HUDEP-2 (cell line): ENCODE data around the gene P2RY12.

ENCODE experiments used
- DNase-seq, 76 experiments: peaks; one replicate each; lab custom pipeline; 2025; ENCODE audit not compliant: unreplicated experiment in 76 of 76; lab: John Stamatoyannopoulos, UW

P2RY12 gene

DNA sequence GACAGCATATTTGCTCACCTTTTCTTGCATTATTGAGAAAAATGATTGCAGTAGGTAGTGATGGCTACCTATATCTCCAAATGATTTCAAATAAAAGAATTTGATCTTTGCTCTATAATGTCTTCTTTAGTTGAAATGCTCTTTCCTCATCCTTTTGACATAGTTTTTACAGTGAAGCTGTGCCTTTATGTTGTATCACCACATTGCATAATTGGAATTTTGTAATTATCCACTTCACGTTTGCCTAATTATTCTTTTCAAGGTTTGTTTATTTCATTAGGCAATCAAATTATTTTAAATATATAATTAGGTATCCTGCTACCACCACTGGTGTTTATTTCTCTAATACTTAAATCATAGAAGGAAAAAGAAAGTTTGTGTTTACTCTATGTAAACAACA is 33.9 kb downstream of the P2RY12 start:
- no peak for DNase-seq

DNA sequence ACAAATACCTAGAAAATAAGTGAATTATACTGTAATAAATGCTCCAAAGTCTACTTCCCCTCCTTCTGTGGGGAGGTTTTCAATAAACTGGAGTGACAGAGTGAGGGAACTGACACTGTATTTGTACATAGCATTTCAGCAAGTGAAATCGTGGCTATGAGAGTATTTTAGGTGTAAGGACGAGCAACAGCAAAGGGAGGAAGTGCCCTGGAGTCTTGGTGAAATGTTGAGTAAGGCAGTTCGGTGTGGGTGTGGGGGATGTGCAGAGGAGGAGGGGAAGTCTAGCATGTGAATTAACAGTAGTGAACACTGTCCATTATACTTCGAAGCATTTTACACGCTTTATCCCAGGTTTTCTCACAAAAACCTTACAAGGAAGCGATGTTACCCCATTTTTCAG is 37.1 kb downstream of the P2RY12 start:
- no peak for DNase-seq

DNA sequence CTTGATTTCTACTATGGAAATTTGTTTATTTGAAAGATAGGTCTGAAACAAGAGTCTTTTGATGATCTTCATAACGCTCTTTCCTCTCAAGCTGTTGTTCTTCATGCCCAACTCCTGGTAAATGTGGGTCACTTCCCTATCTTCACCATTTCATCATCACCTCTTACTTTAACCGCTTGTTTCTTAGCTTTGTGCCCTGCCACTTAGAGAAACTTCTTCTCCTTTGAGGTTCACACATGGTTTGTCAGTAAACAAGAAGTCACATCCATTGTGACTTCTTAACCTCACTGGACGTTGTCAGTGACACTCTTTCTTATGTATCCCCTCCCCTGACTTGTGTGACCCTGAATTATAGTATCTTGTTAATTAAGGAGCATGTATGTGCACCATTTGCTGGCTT is 38.3 kb downstream of the P2RY12 start:
- no peak for DNase-seq

DNA sequence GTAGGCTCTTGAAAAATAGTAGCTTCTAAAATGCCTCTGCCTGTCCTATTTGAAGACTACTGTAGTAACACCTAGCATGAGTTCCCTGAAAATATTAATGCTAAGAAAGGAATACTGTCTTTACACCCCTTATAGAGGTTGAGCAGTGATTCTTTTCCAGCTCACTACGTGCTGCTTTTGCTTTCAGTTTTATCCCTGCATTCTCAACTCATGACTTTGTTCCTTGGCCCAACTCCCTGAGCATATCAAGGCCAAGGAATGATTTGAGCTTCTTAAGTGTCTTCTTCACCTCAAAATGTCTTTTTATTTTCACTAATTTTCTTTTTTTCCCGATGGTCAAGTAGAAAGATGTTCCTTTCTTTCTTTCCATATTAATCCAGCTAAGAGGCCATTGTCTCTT is 38.7 kb downstream of the P2RY12 start:
- DNase-seq: no peak

DNA sequence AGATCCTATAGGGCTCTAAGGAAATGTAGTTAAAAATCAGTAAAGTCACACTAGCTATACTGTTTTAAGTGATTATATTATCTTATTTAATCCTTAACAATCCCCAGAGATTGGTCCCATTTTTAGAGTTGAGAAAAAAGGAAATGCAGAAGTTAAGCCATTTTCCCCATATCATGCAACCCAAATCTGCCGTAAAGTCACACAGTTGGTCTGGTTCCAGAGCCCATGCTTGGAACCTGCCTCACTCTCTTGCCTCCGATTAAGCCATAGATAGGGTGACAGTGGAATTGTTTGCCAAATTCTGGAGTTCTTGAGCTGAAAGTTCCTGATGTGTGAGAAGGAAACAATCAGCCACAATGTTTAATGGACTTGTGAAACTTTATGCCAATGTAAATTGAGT is 52.9 kb downstream of the P2RY12 start:
- no peak for DNase-seq

DNA sequence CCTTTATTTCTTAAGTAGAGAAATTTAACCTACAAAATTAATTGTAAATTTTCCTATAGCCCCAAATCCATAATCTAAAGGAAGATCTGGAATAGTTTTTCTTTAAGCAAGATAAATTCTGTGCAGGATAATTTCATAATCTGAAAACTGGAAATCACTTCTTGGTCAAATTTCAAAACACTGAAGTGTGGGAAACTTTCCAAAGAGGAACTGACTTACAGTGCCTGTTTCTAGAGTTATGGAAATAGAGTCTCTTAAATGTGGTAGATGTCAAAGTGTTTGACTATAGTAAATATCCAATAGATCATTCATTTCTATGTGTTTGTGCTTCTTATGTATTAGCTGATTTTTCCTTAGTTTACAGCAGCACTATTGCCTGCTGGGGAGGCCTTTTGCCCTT is 53.7 kb downstream of the P2RY12 start:
- no peak for DNase-seq

DNA sequence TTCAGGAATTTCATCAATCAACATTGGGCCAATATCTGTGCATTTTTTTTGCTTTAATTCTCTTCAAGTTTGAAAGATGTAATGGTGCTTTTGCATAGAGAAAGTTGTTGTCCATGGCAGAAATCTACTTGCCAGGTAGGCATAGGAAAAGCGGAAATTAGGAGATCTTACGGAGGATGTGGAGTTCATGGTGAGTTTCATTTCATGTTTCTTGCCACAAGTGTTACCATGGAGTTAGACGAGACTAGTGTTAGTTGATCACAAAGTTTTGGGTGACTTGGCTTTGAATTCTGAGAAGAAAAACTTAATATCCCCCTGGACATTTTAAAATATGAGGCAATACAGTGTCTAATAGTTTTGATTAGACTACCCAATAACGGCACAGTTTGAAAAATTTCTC is 54.2 kb downstream of the P2RY12 start:
- no peak for DNase-seq

DNA sequence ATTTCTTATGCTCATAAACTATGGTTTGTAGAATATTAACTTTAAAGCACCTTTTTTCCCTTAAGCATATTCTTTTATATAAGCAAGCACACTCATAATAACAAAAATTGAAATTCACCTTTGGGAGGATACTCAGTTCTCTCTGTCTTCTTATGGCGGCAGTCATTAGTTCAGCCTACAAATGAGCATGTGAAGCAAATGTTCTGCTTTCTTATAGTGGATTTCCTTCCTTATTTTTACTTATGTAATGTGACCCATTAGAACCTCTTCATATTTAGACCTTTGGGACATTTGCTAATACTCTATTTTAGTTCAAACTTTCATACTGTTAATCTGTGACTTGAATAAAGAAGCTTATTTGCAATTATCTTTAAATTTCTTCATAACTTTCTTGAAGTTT is 55.2 kb downstream of the P2RY12 start, which contains the start of gene P2RY13:
P2RY13 (minus strand) TSS at position 187 of the 400 bp plus-strand sequence; CDS start at position 166, 21 bp downstream.
- no peak for DNase-seq

DNA sequence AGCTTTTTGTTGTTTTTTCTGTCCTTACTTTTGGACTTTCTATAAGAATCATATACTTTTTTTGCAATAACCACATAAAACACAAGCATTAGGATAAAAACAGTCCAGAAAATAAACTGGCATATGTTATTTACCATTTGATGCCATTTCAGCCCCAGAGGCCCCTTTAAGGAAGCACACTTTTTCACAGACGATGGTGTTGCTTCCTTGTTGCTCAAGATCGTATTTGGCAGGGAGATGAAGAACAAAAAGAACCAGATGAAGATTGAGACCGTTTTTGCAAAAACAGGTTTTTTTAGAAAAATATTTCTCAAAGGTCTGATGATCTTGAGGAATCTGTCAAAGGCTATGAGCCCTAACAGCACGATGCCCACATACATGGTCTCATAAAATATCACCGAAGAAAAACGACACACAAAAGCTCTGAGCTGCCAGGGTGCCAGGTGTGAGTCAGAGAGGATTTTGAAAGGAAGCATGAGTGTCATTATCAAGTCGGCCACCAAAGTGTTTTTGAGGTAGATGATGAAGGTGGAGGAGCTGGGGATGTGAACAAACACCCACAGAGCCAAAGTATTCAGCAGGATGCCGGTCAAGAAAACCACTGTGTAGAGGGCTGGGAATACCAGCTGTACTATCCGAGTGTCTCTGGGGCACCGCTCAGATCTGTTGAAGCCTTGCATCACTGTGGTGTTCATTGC is 56.1 kb downstream of the P2RY12 start:
- DNase-seq: no peak

DNA sequence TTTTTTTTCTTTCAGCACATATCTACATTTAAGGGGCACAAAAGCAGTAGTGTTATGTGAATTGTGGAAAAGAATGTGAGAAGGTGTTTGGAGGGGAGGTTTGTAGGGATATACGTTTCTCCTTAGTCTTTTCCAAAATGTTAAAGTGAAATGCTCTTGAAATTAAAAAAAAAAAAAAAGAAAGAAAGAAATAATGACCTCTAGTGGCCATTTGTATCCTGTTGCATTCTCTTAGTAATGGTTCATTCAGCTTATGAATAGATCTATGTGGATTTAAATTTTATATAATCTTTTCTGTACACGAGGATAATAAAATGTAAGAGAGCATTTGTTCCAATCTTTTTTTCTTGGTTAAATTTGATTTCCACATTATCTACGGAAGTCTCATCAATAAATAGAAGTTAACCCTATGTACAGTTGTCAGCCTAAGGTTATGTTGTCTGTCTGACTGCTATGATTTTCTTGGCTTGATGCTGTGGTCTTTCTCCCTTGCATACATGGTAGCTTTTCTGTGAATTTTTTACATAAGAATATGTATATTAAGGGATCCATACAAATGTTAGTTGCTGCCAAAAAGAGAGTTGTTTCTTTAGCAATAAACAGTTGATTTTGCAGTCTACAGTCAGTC is 56.9 kb downstream of the P2RY12 start:
- DNase-seq: peak in 1 of 76 experiments; percentile 1

DNA sequence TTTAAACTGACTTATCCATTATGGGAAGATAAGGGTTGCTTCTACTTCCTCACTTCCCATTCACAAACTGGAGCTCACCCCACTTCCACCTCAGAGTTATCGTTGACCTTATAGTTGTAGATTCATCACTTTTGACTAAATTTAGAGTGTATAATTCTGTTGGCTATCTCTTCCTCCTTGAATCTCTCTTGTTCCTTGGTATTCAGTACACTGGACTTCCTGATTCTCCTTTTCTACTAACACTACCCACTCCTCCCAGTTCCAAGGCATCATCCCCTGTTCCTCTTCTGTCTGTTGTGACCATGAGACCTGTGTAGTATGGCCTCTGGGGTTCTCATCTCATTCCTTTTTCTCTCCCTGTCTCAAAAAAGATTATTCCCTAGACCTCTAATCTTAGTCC is 62.0 kb downstream of the P2RY12 start:
- no peak for DNase-seq

DNA sequence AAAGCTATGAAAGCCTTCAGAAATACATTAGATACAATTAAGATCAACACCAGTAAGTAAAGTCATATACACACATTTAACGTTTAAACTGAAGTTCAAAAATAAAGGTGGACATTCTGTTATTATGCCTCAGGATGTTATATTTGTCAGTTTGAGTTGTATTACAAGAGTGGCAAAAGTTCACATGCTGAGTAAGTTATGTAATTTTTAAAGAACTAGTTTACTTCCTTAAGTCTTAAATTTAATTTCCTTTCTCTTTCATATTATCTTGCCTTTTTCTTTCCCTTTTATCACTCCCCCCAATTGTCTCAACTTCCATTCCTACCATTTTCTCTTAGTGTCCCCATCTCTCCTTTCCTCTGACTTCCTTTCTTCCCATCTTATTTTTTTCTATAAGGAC is 63.0 kb downstream of the P2RY12 start:
- no peak for DNase-seq

DNA sequence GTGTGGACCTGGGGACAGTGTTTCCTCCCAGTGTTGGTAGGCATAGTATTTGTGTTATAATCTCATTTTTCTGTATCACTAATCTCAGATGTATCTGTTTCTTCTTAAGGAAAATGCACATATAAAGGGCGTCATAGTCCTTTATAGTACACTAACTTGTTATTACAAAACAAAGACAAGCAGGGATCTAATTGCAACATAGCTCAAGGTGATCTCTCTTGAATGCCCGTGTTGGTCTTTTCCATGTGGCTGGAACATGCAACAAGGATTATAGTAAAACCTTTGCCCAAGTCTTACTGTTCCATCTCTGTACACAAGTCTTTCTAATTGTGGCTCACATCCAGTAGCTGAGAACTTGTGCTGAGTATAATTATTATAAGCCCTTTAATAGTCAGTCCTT is 64.4 kb downstream of the P2RY12 start:
- DNase-seq: no peak

DNA sequence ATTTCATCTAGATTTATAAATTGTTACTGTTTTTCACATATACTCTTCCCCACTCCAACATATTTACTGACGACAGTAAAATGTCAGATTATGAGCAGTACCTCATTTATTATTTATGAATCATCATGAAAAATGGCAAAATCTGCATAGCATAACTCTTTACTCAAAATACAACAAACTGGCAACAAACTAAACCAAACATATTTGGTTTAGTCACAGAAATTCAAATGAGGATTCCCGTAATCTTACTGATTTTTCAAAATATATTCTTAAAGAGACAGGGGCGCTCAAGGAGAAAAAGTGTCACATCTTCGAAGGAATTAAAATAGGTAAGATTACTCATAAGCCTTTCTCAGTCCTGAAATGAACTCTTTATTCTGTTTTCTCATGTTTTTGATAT is 64.9 kb downstream of the P2RY12 start:
- DNase-seq: no peak

DNA sequence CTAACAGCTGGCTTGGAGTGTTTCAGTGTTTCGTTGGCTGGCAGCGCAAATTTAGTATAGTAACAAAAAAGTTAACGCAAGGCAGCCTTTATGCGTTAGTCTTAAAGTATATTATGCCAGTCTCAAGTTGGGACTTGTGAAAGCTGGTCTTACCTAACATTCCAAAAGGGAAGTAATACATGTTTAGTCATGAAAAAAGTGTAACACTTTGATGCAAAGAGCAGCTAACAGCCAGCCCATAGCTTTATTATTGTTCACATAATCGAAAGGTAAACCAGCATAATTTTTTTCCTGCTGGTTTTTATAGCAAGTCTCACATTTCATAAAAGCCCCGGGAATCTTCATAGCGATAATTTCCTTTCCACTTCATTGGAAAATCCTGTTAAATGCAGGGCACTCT is 65.6 kb downstream of the P2RY12 start:
- DNase-seq: no peak

DNA sequence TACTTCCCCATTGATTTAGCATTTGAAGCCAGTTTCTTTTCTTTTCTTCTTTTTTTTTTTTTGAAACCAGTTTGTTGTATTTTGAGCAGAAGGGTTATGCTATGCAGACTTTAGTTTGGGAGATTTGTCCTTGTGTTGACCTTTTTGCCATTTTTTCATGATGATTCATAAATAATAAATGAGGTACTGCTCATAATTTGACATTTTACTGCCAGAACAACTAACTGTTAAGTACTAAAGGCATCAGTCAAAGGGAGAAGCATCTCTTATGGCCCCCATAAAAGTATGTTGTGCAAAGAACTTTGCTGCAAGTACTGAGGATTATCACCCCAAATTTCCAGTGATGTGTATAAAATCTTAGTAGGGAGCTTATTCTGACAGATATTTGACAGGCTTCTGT is 66.2 kb downstream of the P2RY12 start:
- no peak for DNase-seq

DNA sequence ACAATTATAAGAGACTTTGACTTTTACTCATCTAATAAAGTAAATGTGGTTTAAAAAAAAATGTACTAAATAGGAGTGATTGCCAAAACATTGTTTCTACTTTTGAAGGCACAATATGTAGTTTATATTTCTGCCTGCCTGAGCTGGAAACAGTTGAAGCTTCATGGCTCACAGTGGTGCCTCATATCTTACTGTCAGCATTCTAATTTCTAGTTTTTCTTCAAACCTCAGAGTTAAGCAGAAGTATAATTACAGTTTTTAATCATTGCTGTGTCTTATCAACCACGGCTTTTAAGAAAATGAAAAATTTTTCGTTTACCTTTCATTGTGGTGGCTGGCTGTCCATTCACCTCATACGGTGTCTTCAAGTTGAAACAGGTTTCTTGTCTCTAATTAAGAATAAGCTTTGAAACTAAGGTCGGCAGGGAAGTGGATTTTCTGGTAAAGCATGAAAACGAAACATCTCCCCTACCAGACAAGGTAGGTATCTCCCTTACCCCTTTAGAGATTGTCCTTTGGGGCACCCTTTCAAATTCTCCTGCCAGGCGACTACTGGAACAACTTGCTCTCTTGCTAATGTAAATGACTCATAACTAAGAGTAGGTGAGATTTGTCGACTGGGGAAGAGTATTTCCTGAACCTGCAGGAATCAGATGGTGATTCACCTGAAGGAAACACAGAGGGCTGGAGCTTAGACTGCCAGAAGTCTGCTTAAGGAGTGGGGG is 68.1 kb downstream of the P2RY12 start, which contains the start of gene GPR87:
GPR87 (minus strand) TSS at position 554 of the 725 bp plus-strand sequence. CDS start 16,720 bp downstream, outside the sequence.
- no peak for DNase-seq

DNA sequence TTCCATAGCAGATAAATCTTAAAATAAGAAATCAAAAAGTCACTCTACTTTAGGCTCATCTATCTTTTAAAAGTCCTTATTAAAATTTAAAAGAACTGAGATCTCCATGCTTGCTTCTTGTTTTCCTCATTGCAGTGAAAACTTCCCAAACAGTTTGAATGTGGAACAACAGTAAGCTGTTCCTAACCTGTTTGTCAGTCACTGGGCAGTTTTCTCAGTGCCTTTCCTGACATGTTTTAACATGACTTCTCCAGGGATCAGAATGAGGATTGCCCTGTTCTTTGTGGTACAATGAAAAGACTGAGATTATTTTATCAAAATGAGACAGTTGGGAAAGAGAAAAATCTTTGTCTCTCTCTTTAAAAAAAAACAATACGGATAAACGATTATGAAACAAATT is 68.7 kb downstream of the P2RY12 start:
- no peak for DNase-seq

DNA sequence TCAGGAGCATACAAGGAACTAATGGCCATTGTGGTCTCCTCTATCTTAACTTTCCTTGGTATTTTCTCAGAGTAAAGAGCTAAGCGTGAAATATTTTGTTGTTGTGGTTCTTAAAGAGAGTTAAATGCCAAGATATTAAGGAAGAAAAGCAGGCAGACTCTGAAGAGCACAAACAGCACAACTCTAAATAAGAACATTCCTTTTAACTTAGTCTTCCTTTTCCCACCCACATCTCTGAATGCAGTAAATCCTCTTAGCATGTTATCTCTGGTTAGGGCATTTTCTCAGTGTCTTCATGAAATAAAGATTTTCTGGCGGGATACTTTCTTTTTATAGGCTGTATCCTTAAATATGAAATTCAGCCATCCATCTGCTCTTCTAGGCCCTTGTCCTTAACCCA is 69.4 kb downstream of the P2RY12 start:
- no peak for DNase-seq

DNA sequence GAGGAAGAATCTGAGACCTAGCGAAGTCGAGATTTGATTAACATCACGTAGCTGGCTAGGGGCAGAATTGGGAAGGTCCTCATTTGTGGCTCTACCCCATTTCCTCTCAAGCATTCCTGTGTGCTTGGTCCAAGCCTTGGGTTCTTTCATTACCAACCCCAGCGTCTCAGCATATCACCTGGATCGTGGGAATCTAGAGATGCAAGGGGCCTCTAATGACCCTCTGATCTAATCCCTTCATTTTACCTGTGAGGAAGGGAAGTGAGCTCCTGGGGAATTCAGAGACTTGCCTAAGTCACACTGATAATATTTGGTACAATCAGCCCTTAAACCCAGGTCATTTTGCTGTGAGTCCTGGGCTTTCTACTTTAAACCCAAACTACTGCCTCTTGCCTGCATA is 70.0 kb downstream of the P2RY12 start:
- no peak for DNase-seq

DNA sequence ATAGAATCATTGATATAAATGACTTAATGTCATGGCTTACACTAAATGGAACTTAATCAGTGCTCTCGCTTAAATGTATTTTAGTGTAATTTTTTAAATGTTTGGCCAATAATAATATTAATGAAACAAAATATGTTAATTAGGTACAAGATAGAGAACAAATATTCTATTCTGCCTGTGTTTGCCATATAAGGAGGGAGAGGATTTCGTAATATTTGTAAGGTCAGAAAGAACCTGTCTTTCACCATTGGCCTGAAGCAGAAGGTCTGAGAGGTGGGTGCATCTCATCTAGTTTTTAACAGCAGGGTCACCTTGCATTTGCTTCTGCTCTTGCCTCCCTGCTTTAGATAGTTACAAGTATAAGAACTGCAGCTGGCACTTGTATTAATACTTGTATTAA is 70.4 kb downstream of the P2RY12 start:
- DNase-seq: no peak

DNA sequence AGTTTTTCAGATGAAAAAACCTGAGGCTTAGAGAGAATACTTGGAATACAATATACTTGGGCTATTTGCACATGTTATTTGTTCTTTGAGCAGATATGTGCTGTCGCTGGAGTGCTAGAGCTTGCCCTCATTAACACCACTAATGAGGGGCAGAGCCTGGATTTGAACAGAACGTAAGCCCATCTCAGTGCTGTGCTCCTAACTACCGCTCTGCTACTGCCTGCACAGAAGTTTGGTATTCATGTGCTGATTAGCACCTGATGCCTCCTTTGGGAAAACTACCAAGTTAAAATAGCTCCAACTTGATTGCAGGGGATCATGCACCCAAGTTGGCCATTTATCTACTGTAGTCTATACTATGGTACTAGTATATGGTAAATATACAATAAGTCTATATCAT is 71.6 kb downstream of the P2RY12 start:
- no peak for DNase-seq
